Endothelial cell of umbilical vein (primary cell): ENCODE results near the gene FKBP6. TPM values are rescaled to one million over a fixed set of nuclear protein-coding genes. Genes with fewer than 3 reads are reported as not detected.

Source experiments
- BruUV-seq: library from RNA; stranded (reverse); fragments of 400-500 nt; replicated peaks from 2 replicates; lab custom pipeline; 2021; lab: Mats Ljungman, UMichigan
- CTCF ChIA-PET: fragments of 300-600, 350-600 bp; sonication (Branson Sonifier 250); formaldehyde crosslinking; loops from one replicate; lab custom pipeline; 2021; ENCODE audit warnings: antibody characterized with exemption, inconsistent platforms; lab: Charles Lee
- POLR2A ChIA-PET: fragments of 300-600, 350-600 bp; sonication (Branson Sonifier 250); formaldehyde crosslinking; loops from one replicate; lab custom pipeline; 2021; ENCODE audit warnings: antibody characterized with exemption, inconsistent platforms; lab: Charles Lee
- DNase-seq: peaks from one replicate; pipeline ENCODE4 v3.0.0-alpha.2; 2011; ENCODE audit warnings: low read depth, low spot score
- FAIRE-seq: peaks from 2 replicates; lab custom pipeline; 2011; peaks lifted over from hg19 to GRCh38; lab: Jason Lieb, UNC
- H2AFZ ChIP-seq: 2 replicates; pipeline ENCODE4 v1.6.0; 2012; ENCODE audit warnings: low read depth, low read length, control low read depth, inconsistent platforms
- H3K27ac ChIP-seq: 2 replicates; pipeline ENCODE4 v1.5.1; 2011; ENCODE audit warnings: low read depth, mild to moderate bottlenecking, control low read depth, low read length, moderate library complexity; ENCODE audit not compliant: insufficient read depth
- H3K27me3 ChIP-seq, 2 experiments: 2 replicates each; pipeline versions ENCODE4 v1.6.0 to v1.6.1; 2011; ENCODE audit warnings: low read length in 2 of 2, mixed read lengths in 1 of 2; ENCODE audit not compliant: control insufficient read depth in 2 of 2, insufficient read depth in 2 of 2
- H3K36me3 ChIP-seq, 2 experiments: 2 replicates in 1 of 2; 3 replicates in 1 of 2; pipeline ENCODE4 v1.5.1; 2011; ENCODE audit warnings: low read length in 2 of 2, mild to moderate bottlenecking in 1 of 2, moderate library complexity in 1 of 2; ENCODE audit not compliant: control insufficient read depth in 2 of 2, insufficient read depth in 2 of 2; ENCODE audit errors: extremely low read depth in 1 of 2
- H3K4me1 ChIP-seq: 3 replicates; pipeline ENCODE4 v1.5.1; 2011; ENCODE audit warnings: mild to moderate bottlenecking, low read length; ENCODE audit not compliant: control insufficient read depth, insufficient read depth; ENCODE audit errors: extremely low read depth
- H3K4me2 ChIP-seq: 2 replicates; pipeline ENCODE4 v1.6.1; 2011; ENCODE audit warnings: low read length, control low read depth, mixed read lengths; ENCODE audit not compliant: insufficient read depth
- H3K4me3 ChIP-seq, 3 experiments: fragments of 200-600 bp in 1 of 3; sonication (generic), shearing (Covaris generic) in 1 of 3; replicated peaks in 1 of 3; 2 replicates each; pipeline ENCODE4 v1.5.1; 2011 to 2016; ENCODE audit warnings: control low read depth in 3 of 3, low read length in 3 of 3, mild to moderate bottlenecking in 2 of 3, inconsistent platforms in 1 of 3, low read depth in 1 of 3, moderate library complexity in 1 of 3; ENCODE audit not compliant: insufficient read depth in 1 of 3
- H3K79me2 ChIP-seq: 2 replicates; pipeline ENCODE4 v1.6.0; 2012; ENCODE audit warnings: low read length, inconsistent platforms; ENCODE audit not compliant: control insufficient read depth, insufficient read depth
- H3K9ac ChIP-seq: replicated peaks from 2 replicates; pipeline ENCODE3; 2011; ENCODE audit warnings: low read length, control low read depth; ENCODE audit not compliant: insufficient read depth; ENCODE audit errors: extremely low read depth
- H3K9me1 ChIP-seq: replicated peaks from 3 replicates; pipeline ENCODE4 v1.6.0; 2011; ENCODE audit warnings: mild to moderate bottlenecking, low read length; ENCODE audit not compliant: control insufficient read depth, insufficient read depth; ENCODE audit errors: extremely low read depth
- H3K9me3 ChIP-seq: replicated peaks from 2 replicates; pipeline ENCODE4 v1.5.1; 2012; ENCODE audit warnings: low read length, inconsistent platforms; ENCODE audit not compliant: control insufficient read depth, insufficient read depth
- H4K20me1 ChIP-seq: replicated peaks from 2 replicates; pipeline ENCODE3; 2011; ENCODE audit warnings: mild to moderate bottlenecking, low read length; ENCODE audit not compliant: control insufficient read depth, insufficient read depth; ENCODE audit errors: extremely low read depth
- CTCF ChIP-seq, 2 donors: IDR thresholded peaks; 1 replicate in 1 of 2; 2 replicates in 1 of 2; pipeline ENCODE4 v1.5.1; 2011; ENCODE audit warnings: low read length in 2 of 2, mild to moderate bottlenecking in 2 of 2, moderate library complexity in 2 of 2, control low read depth in 1 of 2, inconsistent platforms in 1 of 2, low read depth in 1 of 2; ENCODE audit not compliant: insufficient read depth in 1 of 2; ENCODE audit errors: extremely low read depth in 1 of 2
- EZH2 ChIP-seq: IDR thresholded peaks from 2 replicates; pipeline ENCODE4 v1.6.1; 2012; ENCODE audit warnings: borderline replicate concordance, low read depth, mild to moderate bottlenecking, moderate library complexity, low read length, inconsistent platforms; ENCODE audit not compliant: severe bottlenecking
- FOS ChIP-seq: IDR thresholded peaks from 2 replicates; pipeline ENCODE4 v1.6.1; 2011; ENCODE audit warnings: mild to moderate bottlenecking, low read length, moderate library complexity, borderline replicate concordance; ENCODE audit not compliant: insufficient read depth
- GATA2 ChIP-seq: IDR thresholded peaks from 2 replicates; pipeline ENCODE4 v1.7.0; 2011; ENCODE audit warnings: low read depth, mild to moderate bottlenecking, moderate library complexity, mixed read lengths, low read length; ENCODE audit not compliant: insufficient read length, insufficient read depth
- JUN ChIP-seq: IDR thresholded peaks from 2 replicates; pipeline ENCODE4 v1.6.1; 2011; ENCODE audit warnings: borderline replicate concordance, low read depth; ENCODE audit not compliant: insufficient read length, insufficient read depth
- MAX ChIP-seq: IDR thresholded peaks from 2 replicates; pipeline ENCODE4 v1.6.1; 2011; ENCODE audit not compliant: insufficient read depth, insufficient read length
- MYC ChIP-seq: IDR thresholded peaks from one replicate; pipeline ENCODE4 v1.6.1; 2011; ENCODE audit warnings: mild to moderate bottlenecking, low read depth, low read length
- POLR2A ChIP-seq: IDR thresholded peaks from 2 replicates; pipeline ENCODE4 v1.6.1; 2012; ENCODE audit warnings: low read depth, mild to moderate bottlenecking, control low read depth, low read length
- POLR2AphosphoS5 ChIP-seq: IDR thresholded peaks from 2 replicates; pipeline ENCODE4 v1.6.1; 2012; ENCODE audit warnings: low read depth, mild to moderate bottlenecking, control low read depth, low read length, moderate library complexity; ENCODE audit not compliant: insufficient read depth
- dilution Hi-C: fragments of 300-500 bp; cut with MboI; formaldehyde crosslinking; loops from one replicate; pipeline ENCODE4 v1.15.0; 2019; ENCODE audit warnings: low sequenced_read_pairs; ENCODE audit not compliant: extremely low pct_ligation_motif_present
- intact Hi-C: fragments of 100-400 bp; cut with micrococcal nuclease; formaldehyde crosslinking; loops from one replicate; pipeline ENCODE4 v1.10.0; 2022
- polyA plus RNA-seq, 4 experiments: library from polyadenylated mRNA; depleted of rRNA in 3 of 4; stranded (reverse) in 3 of 4; unstranded in 1 of 4; fragments of >200 nt; gene quantifications; 2 replicates each; pipeline versions ENCODE4 v1.2.1 to v1.2.3, GENCODE V29; 2011 to 2012; ENCODE audit warnings: missing spikeins in 1 of 4
- total RNA-seq: library from RNA; stranded (reverse); gene quantifications from 2 replicates; pipeline ENCODE4 v1.2.3, GENCODE V29; 2021

FKBP6 gene
- total and polyA plus RNA-seq, 2 donors (not counting 3 experiments of a cell fraction or from before 2014, with no cell fraction given) = 0.04 TPM; not detected in 1

GRCh38 chr7:73391396-73391795 is 63.4 kb downstream of the FKBP6 start:
- FAIRE-seq = no peak
- POLR2A ChIA-PET = interaction anchor here (0.8 kb wide), 1 partner anchor 10 kb away, joined by 3 read pairs; no protein-coding TSS in a partner anchor
- H3K4me2 ChIP-seq = no peak overlapping the region
- no peak overlapping the region for H3K27ac ChIP-seq
- H3K4me1 ChIP-seq = no peaks in the 10 kb centered on the region
- H3K79me2 ChIP-seq = no peaks in the 10 kb centered on the region
- H4K20me1 ChIP-seq = no peaks in the 10 kb centered on the region
- H2AFZ ChIP-seq = no peak overlapping the region
- intact Hi-C loops = no loop called here
- H3K36me3 ChIP-seq = no peaks in the 10 kb centered on the region
- dilution Hi-C loops = no loop called here
- H3K4me3 ChIP-seq = no peak overlapping the region
- TF ChIP-seq MAX (no peak), CTCF (IDR thresholded peaks at IDR 0.05; ENCODE audit: extremely low read depth in 1 of 2, insufficient read depth in 1 of 2, low read depth in 1 of 2, low read length in 2 of 2) (no peak), POLR2A (no peak), GATA2 (no peak), POLR2AphosphoS5 (no peak), FOS (no peak), JUN (no peak), EZH2 (no peak), MYC (no peak)
- BruUV-seq = no TSS peak
- DNase-seq = no peak
- H3K27me3 ChIP-seq = no peaks in the 10 kb centered on the region
- H3K9me3 ChIP-seq = no peaks in the 10 kb centered on the region
- no peak overlapping the region for H3K9ac ChIP-seq
- CTCF ChIA-PET = no interaction called here
- H3K9me1 ChIP-seq = no peaks in the 10 kb centered on the region
